HepG2 (cell line): ENCODE measurements around the gene POLRMT. TPM values are rescaled to one million over a fixed set of nuclear protein-coding genes. Genes with fewer than 3 reads are reported as not detected.

Experiments
- ATAC-seq: fragments of 200-7000 bp; cut with Tn5 transposase; 3 replicates; pipeline ENCODE4 v1.9.1; 2020; ENCODE audit warnings: mild to moderate bottlenecking, moderate library complexity
- BruUV-seq: library from RNA; stranded (reverse); fragments of 400-500 nt; replicated peaks from 2 replicates; lab custom pipeline; 2021; lab: Mats Ljungman, UMichigan
- CTCF ChIA-PET: fragments of 300-600 bp; formaldehyde crosslinking; extraction: SDS; loops from one replicate; lab custom pipeline; 2021; ENCODE audit warnings: low total read pairs, inconsistent platforms, low intra/inter-chr PET ratio; lab: Yijun Ruan, JAX
- POLR2A ChIA-PET: fragments of 350-600 bp; sonication (Branson Sonifier 250); formaldehyde crosslinking; loops from one replicate; lab custom pipeline; 2020; ENCODE audit warnings: antibody characterized with exemption, inconsistent platforms; lab: Yijun Ruan, JAX
- DNase-seq: peaks from one replicate; pipeline ENCODE4 v3.0.0-alpha.2; 2015; ENCODE audit warnings: low spot score
- FAIRE-seq: peaks from 3 replicates; lab custom pipeline; 2011; peaks lifted over from hg19 to GRCh38; lab: Jason Lieb, UNC
- H2AFZ ChIP-seq: one replicate; pipeline ENCODE4 v1.6.1; 2011; ENCODE audit warnings: low read length, inconsistent platforms
- H3K27ac ChIP-seq: fragments of 300-600 bp; 3 replicates; pipeline ENCODE4 v1.8.0; 2011; ENCODE audit warnings: mixed run types, mild to moderate bottlenecking, mixed read lengths, low read length, inconsistent platforms; ENCODE audit not compliant: insufficient read depth; ENCODE audit errors: extremely low read length
- H3K27me3 ChIP-seq, 2 experiments: fragments of 200-600 bp in 1 of 2; 2 replicates in 1 of 2; 3 replicates in 1 of 2; pipeline versions ENCODE4 v1.6.0 to v1.8.0; 2011; ENCODE audit warnings: low read length in 2 of 2, mild to moderate bottlenecking in 2 of 2, moderate library complexity in 2 of 2, inconsistent platforms in 1 of 2; ENCODE audit not compliant: insufficient read depth in 2 of 2, control insufficient read depth in 1 of 2
- H3K36me3 ChIP-seq, 2 experiments: fragments of 200-600 bp in 1 of 2; replicated peaks in 1 of 2; 2 replicates in 1 of 2; 3 replicates in 1 of 2; pipeline versions ENCODE4 v1.5.1 to v1.8.0; 2011; ENCODE audit warnings: low read length in 2 of 2, inconsistent platforms in 1 of 2; ENCODE audit not compliant: insufficient read depth in 2 of 2, control insufficient read depth in 1 of 2
- H3K4me1 ChIP-seq: 2 replicates; pipeline ENCODE4 v1.5.1; 2012; ENCODE audit warnings: low read length, inconsistent platforms; ENCODE audit not compliant: insufficient read depth
- H3K4me2 ChIP-seq: 2 replicates; pipeline ENCODE4 v1.6.0; 2011; ENCODE audit warnings: low read depth, low read length, inconsistent platforms
- H3K4me3 ChIP-seq, 3 experiments: fragments of 200-600 bp in 1 of 3; sonication (generic), shearing (Covaris generic) in 1 of 3; replicated peaks in 1 of 3; 2 replicates each; pipeline ENCODE4 v1.5.1; 2011 to 2016; ENCODE audit warnings: low read length in 3 of 3, inconsistent platforms in 2 of 3, low read depth in 2 of 3, mild to moderate bottlenecking in 2 of 3, control low read depth in 1 of 3, mixed read lengths in 1 of 3; ENCODE audit not compliant: insufficient read depth in 1 of 3
- H3K79me2 ChIP-seq: one replicate; pipeline ENCODE4 v1.6.1; 2011; ENCODE audit warnings: low read length, inconsistent platforms; ENCODE audit not compliant: insufficient read depth
- H3K9ac ChIP-seq: 2 replicates; pipeline ENCODE4 v1.6.0; 2011; ENCODE audit warnings: mild to moderate bottlenecking, low read depth, low read length, inconsistent platforms; ENCODE audit not compliant: insufficient read depth
- H3K9me3 ChIP-seq: 2 replicates; pipeline ENCODE4 v1.5.1; 2012; ENCODE audit warnings: mild to moderate bottlenecking, low read length
- H4K20me1 ChIP-seq: 2 replicates; pipeline ENCODE4 v1.6.0; 2011; ENCODE audit warnings: inconsistent platforms, mild to moderate bottlenecking, low read length, moderate library complexity; ENCODE audit not compliant: insufficient read depth
- AGO2 ChIP-seq: fragments of 200-400 bp; formaldehyde crosslinking; optimal IDR thresholded peaks from 2 replicates; pipeline ENCODE3; 2017; ENCODE audit warnings: mild to moderate bottlenecking, low read depth, low read length, moderate library complexity
- CREB3 ChIP-seq: sonication (generic); formaldehyde crosslinking; IDR thresholded peaks from 2 replicates; pipeline ENCODE4 v1.5.0; 2020; ENCODE audit warnings: missing genetic modification reagents
- CTCF ChIP-seq: sonication (generic); formaldehyde crosslinking; IDR thresholded peaks from 2 replicates; pipeline ENCODE4 v1.5.0; 2020; ENCODE audit warnings: mild to moderate bottlenecking, missing genetic modification reagents, moderate library complexity
- GATAD2A ChIP-seq: IDR thresholded peaks from 2 replicates; pipeline ENCODE4 v1.6.1; 2016
- IKZF4 ChIP-seq: sonication (generic); formaldehyde crosslinking; IDR thresholded peaks from 2 replicates; pipeline ENCODE4 v1.5.1; 2020; ENCODE audit warnings: borderline replicate concordance, mild to moderate bottlenecking, low read depth, missing genetic modification reagents; ENCODE audit errors: not compliant biosample characterization
- MED1 ChIP-seq: sonication (generic); formaldehyde crosslinking; IDR thresholded peaks from 2 replicates; pipeline ENCODE4 v1.4.0; 2020; ENCODE audit warnings: missing genetic modification reagents
- MED13 ChIP-seq: sonication (generic); formaldehyde crosslinking; IDR thresholded peaks from 2 replicates; pipeline ENCODE4 v1.5.0; 2020; ENCODE audit warnings: missing genetic modification reagents
- MTA3 ChIP-seq: sonication (generic); formaldehyde crosslinking; IDR thresholded peaks from 2 replicates; pipeline ENCODE4 v1.4.0; 2020; ENCODE audit warnings: missing genetic modification reagents
- PBX3 ChIP-seq: sonication (generic); formaldehyde crosslinking; IDR thresholded peaks from 2 replicates; pipeline ENCODE4 v1.8.1; 2023; ENCODE audit warnings: missing genetic modification reagents, inconsistent platforms, borderline replicate concordance
- RBFOX2 ChIP-seq: fragments of 200-400 bp; formaldehyde crosslinking; IDR thresholded peaks from 2 replicates; pipeline ENCODE4 v1.6.1; 2017; ENCODE audit warnings: low read depth, mild to moderate bottlenecking, low read length
- TFAP4 ChIP-seq: sonication (generic); IDR thresholded peaks from 2 replicates; pipeline ENCODE4 v1.6.1; 2016; ENCODE audit warnings: low read depth, borderline replicate concordance
- THAP11 ChIP-seq: IDR thresholded peaks from 2 replicates; pipeline ENCODE4 v1.6.1; 2016; ENCODE audit warnings: missing biosample characterization, missing genetic modification reagents
- ZFYVE20 ChIP-seq: sonication (generic); formaldehyde crosslinking; IDR thresholded peaks from 2 replicates; pipeline ENCODE4 v1.8.0; 2023; ENCODE audit warnings: low read depth, mild to moderate bottlenecking, moderate library complexity, missing genetic modification reagents, borderline replicate concordance
- ZMAT3 ChIP-seq: sonication (generic); formaldehyde crosslinking; conservative IDR thresholded peaks from 2 replicates; pipeline ENCODE4 v1.7.0; 2021; ENCODE audit warnings: missing genetic modification reagents
- ZNF121 ChIP-seq: sonication (generic); formaldehyde crosslinking; IDR thresholded peaks from 2 replicates; pipeline ENCODE4 v1.5.0; 2020; ENCODE audit warnings: mild to moderate bottlenecking, missing genetic modification reagents
- ZNF326 ChIP-seq: sonication (generic); formaldehyde crosslinking; IDR thresholded peaks from 2 replicates; pipeline ENCODE4 v1.4.0; 2020; ENCODE audit warnings: missing genetic modification reagents, borderline replicate concordance
- ZNF335 ChIP-seq: sonication (generic); formaldehyde crosslinking; IDR thresholded peaks from 2 replicates; pipeline ENCODE4 v1.4.0; 2020; ENCODE audit warnings: missing genetic modification reagents
- ZNF484 ChIP-seq: sonication (generic); formaldehyde crosslinking; IDR thresholded peaks from 2 replicates; pipeline ENCODE4 v1.5.1; 2020; ENCODE audit warnings: mild to moderate bottlenecking, low read depth, missing genetic modification reagents, borderline replicate concordance
- ZNF766 ChIP-seq: sonication (generic); formaldehyde crosslinking; IDR thresholded peaks from 2 replicates; pipeline ENCODE4 v1.5.0; 2020; ENCODE audit warnings: missing genetic modification reagents, borderline replicate concordance
- WGBS: methylation state at CpG from one replicate; pipeline ENCODE4 v1.1.6; 2017; ENCODE audit warnings: low lambda C conversion rate; 5-methylcytosine and 5-hydroxymethylcytosine counted together
- in situ Hi-C: cut with HindIII; loops from 2 replicates; pipeline ENCODE4 v1.10.0; 2017; ENCODE audit warnings: low pct_unique_long_range_greater_than_20kb; ENCODE audit not compliant: extremely low pct_ligation_motif_present
- intact Hi-C: fragments of 100-400 bp; cut with micrococcal nuclease; formaldehyde crosslinking; loops from one replicate; pipeline ENCODE4 v1.10.0; 2022; ENCODE audit not compliant: unreplicated experiment
- polyA plus RNA-seq, 8 experiments: library from polyadenylated mRNA; depleted of rRNA in 3 of 8; stranded (reverse) in 7 of 8; unstranded in 1 of 8; fragments of >200 nt; fragmentation: Illumina TruSeq in 4 of 8; extraction: Trizol in 4 of 8; gene quantifications; 2 replicates each; pipeline versions ENCODE4 v1.2.1 to v1.2.3, GENCODE V29; 2011 to 2016; ENCODE audit warnings: low read depth in 4 of 8, missing spikeins in 1 of 8, mixed read lengths in 1 of 8; ENCODE audit not compliant: insufficient read depth in 1 of 8
- total RNA-seq, 5 experiments: library from RNA; depleted of rRNA; stranded (reverse); fragments of >200 nt; fragmentation: Illumina TruSeq; extraction: Trizol; gene quantifications; 2 replicates each; pipeline ENCODE4 v1.2.3, GENCODE V29; 2016; ENCODE audit warnings: low read depth in 1 of 5

The POLRMT gene
- total and polyA plus RNA-seq, 2 of the 13 experiments (the other 11 are each of a cell fraction or from before 2014, with no cell fraction given) = 78.0 to 101 TPM

GRCh38 chr19:656751-657559, 23.6 kb upstream of the POLRMT start:
- no peak overlapping the region for H3K9ac ChIP-seq
- H3K36me3 ChIP-seq = peaks cover 20 to 54% of the 10 kb centered on the region in 2 experiments
- H3K9me3 ChIP-seq = no peaks in the 10 kb centered on the region
- intact Hi-C loops = no loop called here
- no TSS peak for BruUV-seq
- DNase-seq (no peak), ATAC-seq (no peak), FAIRE-seq (no peak)
- peaks cover 42% of the 10 kb centered on the region for H3K4me1 ChIP-seq
- peaks cover 93% of the 10 kb centered on the region for H4K20me1 ChIP-seq
- H3K4me2 ChIP-seq = no peak overlapping the region
- H2AFZ ChIP-seq = no peak overlapping the region
- WGBS = 94% methylated on average over 35 of the region's 43 CpGs
- POLR2A ChIA-PET = no interaction called here
- no peaks in the 10 kb centered on the region; a peak in 1 of 5 replicates for H3K27me3 ChIP-seq
- peaks cover 95% of the 10 kb centered on the region for H3K79me2 ChIP-seq
- no peak overlapping the region for H3K27ac ChIP-seq
- CTCF ChIA-PET = no interaction called here
- H3K4me3 ChIP-seq = no peak overlapping the region
- in situ Hi-C loops = no loop called here
- TF ChIP-seq RBFOX2 = peak; percentile 80
- TF ChIP-seq TFAP4 = peak; percentile 40; the same call in 1 of the 2 replicates
- TF ChIP-seq ZFYVE20 (CRISPR knock-in tag) = no peak
- TF ChIP-seq CREB3 (CRISPR knock-in tag) = no peak
- TF ChIP-seq IKZF4 (CRISPR knock-in tag) = no peak
- TF ChIP-seq ZNF335 (CRISPR knock-in tag) = no peak
- TF ChIP-seq ZNF121 (CRISPR knock-in tag) = no peak
- TF ChIP-seq ZNF484 (CRISPR knock-in tag) = no peak
- no peak for TF ChIP-seq MED13 (CRISPR knock-in tag)
- TF ChIP-seq MED1 (CRISPR knock-in tag) = no peak
- TF ChIP-seq ZNF326 = no peak
- TF ChIP-seq CTCF (CRISPR knock-in tag) = peak; percentile 16; the same call in 1 of the 2 replicates
- no peak for TF ChIP-seq ZNF766
- TF ChIP-seq THAP11 (CRISPR knock-in tag) = no peak
- TF ChIP-seq PBX3 (CRISPR knock-in tag) = no peak
- TF ChIP-seq GATAD2A = no peak
- peak; percentile 70 for TF ChIP-seq AGO2
- no peak for TF ChIP-seq ZMAT3
- TF ChIP-seq MTA3 (CRISPR knock-in tag) = no peak
